ENCODE measurements around the gene TRABD2A. TPM values are rescaled to one million over a fixed set of nuclear protein-coding genes. Genes with fewer than 3 reads are reported as not detected.

The TRABD2A gene
- total RNA-seq, 1 experiment from 2014 or later: 18.3 TPM

GRCh38 chr2:84846741-84847142 lies 34.1 kb downstream of the TRABD2A start:
- Histone ChIP-seq H3K27me3 (replicated peaks) (no peaks in the 10 kb centered on the region), H3K27ac (peak overlapping the region; percentile 90), H3K9me3 (replicated peaks) (no peaks in the 10 kb centered on the region), H3K4me1 (replicated peaks) (peaks cover 22% of the 10 kb centered on the region), H3K4me3 (no peak overlapping the region), H3K36me3 (no peaks in the 10 kb centered on the region)
- DNase-seq (ENCODE audit: low read depth in 1 of 2, low spot score in 2 of 2): peak; percentile 44 to 59

- Histone ChIP-seq H3K4me1 (replicated peaks) (peaks cover 22% of the 10 kb centered on the region), H3K27ac (peak overlapping the region; percentile 90), H3K9me3 (replicated peaks) (no peaks in the 10 kb centered on the region), H3K36me3 (no peaks in the 10 kb centered on the region), H3K4me3 (no peak overlapping the region), H3K27me3 (replicated peaks) (no peaks in the 10 kb centered on the region)
- DNase-seq (ENCODE audit: low read depth in 1 of 2, low spot score in 2 of 2): peak in 1 of 2 experiments; percentile 73
Observed at GRCh38 chr2:84846041-84846663, 34.7 kb downstream of the TRABD2A start.

- Histone ChIP-seq H3K4me3 (no peak overlapping the region), H3K27ac (no peak overlapping the region), H3K27me3 (replicated peaks) (no peaks in the 10 kb centered on the region), H3K4me1 (replicated peaks) (peaks cover 33% of the 10 kb centered on the region), H3K36me3 (no peaks in the 10 kb centered on the region), H3K9me3 (replicated peaks) (no peaks in the 10 kb centered on the region)
- no peak for DNase-seq (ENCODE audit: low read depth in 1 of 2, low spot score in 2 of 2)
Observed at GRCh38 chr2:84844141-84844540, 36.7 kb downstream of the TRABD2A start.

GRCh38 chr2:84841577-84841976 lies 39.3 kb downstream of the TRABD2A start:
- DNase-seq (ENCODE audit: low read depth in 1 of 2, low spot score in 2 of 2): no peak
- no peak overlapping the region for H3K27ac ChIP-seq
- no peaks in the 10 kb centered on the region for H3K9me3 ChIP-seq (replicated peaks)
- no peaks in the 10 kb centered on the region; the same call in 1 of the 2 replicates for H3K36me3 ChIP-seq
- H3K4me1 ChIP-seq (replicated peaks): peaks cover 28% of the 10 kb centered on the region
- no peak overlapping the region for H3K4me3 ChIP-seq
- H3K27me3 ChIP-seq (replicated peaks): no peaks in the 10 kb centered on the region

- Histone ChIP-seq H3K36me3 (no peaks in the 10 kb centered on the region; the same call in 1 of the 2 replicates), H3K27ac (no peak overlapping the region), H3K27me3 (replicated peaks) (no peaks in the 10 kb centered on the region), H3K9me3 (replicated peaks) (no peaks in the 10 kb centered on the region), H3K4me1 (replicated peaks) (peaks cover 15% of the 10 kb centered on the region), H3K4me3 (no peak overlapping the region)
- peak in 1 of 2 experiments; percentile 39 for DNase-seq (ENCODE audit: low read depth in 1 of 2, low spot score in 2 of 2)
Observed at GRCh38 chr2:84840306-84840705, 40.6 kb downstream of the TRABD2A start.

- no peaks in the 10 kb centered on the region for H3K9me3 ChIP-seq (replicated peaks)
- no peaks in the 10 kb centered on the region for H3K27me3 ChIP-seq (replicated peaks)
- peaks cover 14% of the 10 kb centered on the region for H3K4me1 ChIP-seq (replicated peaks)
- DNase-seq (ENCODE audit: low read depth in 1 of 2, low spot score in 2 of 2): no peak
- H3K36me3 ChIP-seq: no peaks in the 10 kb centered on the region; the same call in 1 of the 2 replicates
- no peak overlapping the region for H3K27ac ChIP-seq
- no peak overlapping the region for H3K4me3 ChIP-seq
Observed at GRCh38 chr2:84839851-84840250, 41.0 kb downstream of the TRABD2A start.

- Histone ChIP-seq H3K4me1 (replicated peaks) (peaks cover 14% of the 10 kb centered on the region), H3K27me3 (replicated peaks) (no peaks in the 10 kb centered on the region), H3K36me3 (no peaks in the 10 kb centered on the region; the same call in 1 of the 2 replicates), H3K9me3 (replicated peaks) (no peaks in the 10 kb centered on the region), H3K4me3 (no peak overlapping the region), H3K27ac (no peak overlapping the region)
- DNase-seq (ENCODE audit: low read depth in 1 of 2, low spot score in 2 of 2): no peak
Observed at GRCh38 chr2:84838434-84839145, 42.3 kb downstream of the TRABD2A start.

GRCh38 chr2:84836215-84836614 lies 44.7 kb downstream of the TRABD2A start:
- Histone ChIP-seq H3K9me3 (replicated peaks) (no peaks in the 10 kb centered on the region), H3K27me3 (replicated peaks) (no peaks in the 10 kb centered on the region), H3K27ac (no peak overlapping the region), H3K4me1 (replicated peaks) (peaks cover 29% of the 10 kb centered on the region), H3K36me3 (no peaks in the 10 kb centered on the region; the same call in 1 of the 2 replicates), H3K4me3 (no peak overlapping the region)
- no peak for DNase-seq (ENCODE audit: low read depth in 1 of 2, low spot score in 2 of 2)

- peaks cover 27% of the 10 kb centered on the region for H3K4me1 ChIP-seq (replicated peaks)
- H3K9me3 ChIP-seq (replicated peaks): no peaks in the 10 kb centered on the region
- H3K4me3 ChIP-seq: no peak overlapping the region
- DNase-seq (ENCODE audit: low read depth in 1 of 2, low spot score in 2 of 2): no peak
- H3K27me3 ChIP-seq (replicated peaks): no peaks in the 10 kb centered on the region
- H3K36me3 ChIP-seq: no peaks in the 10 kb centered on the region; the same call in 1 of the 2 replicates
- peak overlapping the region; percentile 80; the same call in 1 of the 2 replicates for H3K27ac ChIP-seq
Observed at GRCh38 chr2:84833481-84834150, 47.3 kb downstream of the TRABD2A start.

- H3K27ac ChIP-seq: peak overlapping the region; percentile 80
- H3K4me3 ChIP-seq: no peak overlapping the region
- peaks cover 24% of the 10 kb centered on the region for H3K4me1 ChIP-seq (replicated peaks)
- no peaks in the 10 kb centered on the region; the same call in 1 of the 2 replicates for H3K36me3 ChIP-seq
- peak in 1 of 2 experiments; percentile 74 for DNase-seq (ENCODE audit: low read depth in 1 of 2, low spot score in 2 of 2)
- H3K9me3 ChIP-seq (replicated peaks): no peaks in the 10 kb centered on the region
- no peaks in the 10 kb centered on the region for H3K27me3 ChIP-seq (replicated peaks)
Observed at GRCh38 chr2:84832772-84833461, 48.0 kb downstream of the TRABD2A start.

GRCh38 chr2:84830758-84831500 lies 50.0 kb downstream of the TRABD2A start:
- Histone ChIP-seq H3K4me1 (replicated peaks) (peaks cover 24% of the 10 kb centered on the region), H3K36me3 (no peaks in the 10 kb centered on the region), H3K27ac (no peak overlapping the region), H3K9me3 (replicated peaks) (no peaks in the 10 kb centered on the region), H3K27me3 (replicated peaks) (no peaks in the 10 kb centered on the region), H3K4me3 (no peak overlapping the region)
- DNase-seq (ENCODE audit: low read depth in 1 of 2, low spot score in 2 of 2): no peak

- Histone ChIP-seq H3K4me1 (replicated peaks) (peaks cover 24% of the 10 kb centered on the region), H3K4me3 (no peak overlapping the region), H3K27ac (no peak overlapping the region), H3K9me3 (replicated peaks) (no peaks in the 10 kb centered on the region), H3K36me3 (no peaks in the 10 kb centered on the region), H3K27me3 (replicated peaks) (no peaks in the 10 kb centered on the region)
- DNase-seq (ENCODE audit: low read depth in 1 of 2, low spot score in 2 of 2): peak; percentile 18 to 59
Observed at GRCh38 chr2:84830095-84830494, 50.8 kb downstream of the TRABD2A start.

- H3K4me1 ChIP-seq (replicated peaks): peaks cover 24% of the 10 kb centered on the region
- no peak for DNase-seq (ENCODE audit: low read depth in 1 of 2, low spot score in 2 of 2)
- no peak overlapping the region for H3K27ac ChIP-seq
- no peaks in the 10 kb centered on the region for H3K36me3 ChIP-seq
- H3K27me3 ChIP-seq (replicated peaks): no peaks in the 10 kb centered on the region
- H3K9me3 ChIP-seq (replicated peaks): no peaks in the 10 kb centered on the region
- no peak overlapping the region for H3K4me3 ChIP-seq
Observed at GRCh38 chr2:84829693-84830092, 51.2 kb downstream of the TRABD2A start.
